ENCODE results near the gene SLC17A7.

DNA sequence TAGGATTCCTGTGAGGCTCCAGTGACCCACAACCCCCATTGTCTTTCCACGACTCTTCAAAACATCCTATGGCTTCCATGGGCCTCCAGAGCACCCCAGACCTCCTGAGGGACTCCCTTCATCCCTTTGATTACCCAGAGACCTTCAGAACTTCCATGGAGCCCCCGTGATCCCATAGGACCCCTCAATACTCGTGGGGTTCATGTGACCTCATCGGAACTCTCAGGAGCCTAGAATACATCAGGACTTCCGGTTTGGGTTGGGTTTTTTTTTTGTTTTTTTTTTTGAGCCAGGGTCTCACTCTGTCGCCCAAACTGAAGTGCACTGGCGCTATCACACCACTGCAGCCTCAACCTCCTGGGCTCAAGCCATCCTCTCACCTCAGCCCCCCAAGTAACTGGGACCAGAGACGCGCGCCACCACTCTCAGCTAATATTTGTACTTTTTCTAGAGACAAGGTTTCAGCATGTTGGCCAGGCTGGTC lies 12.5 kb upstream of the SLC17A7 start:
- TF ChIP-seq CTCF (IDR thresholded peaks at IDR 0.05) (no peak), ZFX (IDR thresholded peaks at IDR 0.05; ENCODE audit: borderline replicate concordance) (no peak)
